Measurements from ENCODE around the gene PCDH12. TPM values are rescaled to one million over a fixed set of nuclear protein-coding genes. Genes with fewer than 3 reads are reported as not detected.

The PCDH12 gene
- total RNA-seq, 1 experiment from 2014 or later, result not detected

DNA sequence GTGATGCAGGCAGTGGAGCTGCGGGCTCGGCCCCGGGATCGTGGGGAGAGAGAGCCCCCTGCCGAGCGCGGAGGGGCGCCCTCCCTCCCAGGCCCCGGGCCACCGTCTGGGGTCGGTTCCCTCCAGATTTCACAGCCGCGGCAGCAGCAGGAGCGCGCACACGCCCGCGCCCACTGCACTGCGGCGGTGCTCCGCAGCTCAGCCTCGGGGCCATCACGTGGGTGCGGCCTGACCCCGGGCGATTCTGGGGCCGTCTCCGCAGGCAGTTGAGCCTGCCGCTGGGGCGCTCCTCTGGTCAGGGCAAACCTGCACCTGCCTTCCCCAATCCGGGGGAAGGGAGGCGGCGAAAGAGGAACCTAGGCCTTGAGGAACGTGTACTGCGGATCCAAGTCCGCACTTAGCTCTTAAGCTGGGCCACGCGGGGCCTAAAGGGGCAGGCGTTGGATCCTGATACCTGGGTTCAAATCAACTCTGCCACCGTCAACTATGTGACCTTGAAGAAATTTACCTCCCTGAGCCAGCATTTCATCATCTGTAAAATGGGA is 43.7 kb downstream of the PCDH12 start:
- Histone ChIP-seq H3K4me1 (ENCODE audit: insufficient read depth, low read length) (peaks cover 2% of the 10 kb centered on the region; the same call in 1 of the 2 replicates), H2BK120ac (ENCODE audit: low read depth, low read length, poor library complexity, severe bottlenecking) (no peak overlapping the region), H3K23me2 (ENCODE audit: insufficient read length, low read depth, low read length, poor library complexity, severe bottlenecking) (peaks cover 4% of the 10 kb centered on the region), H4K91ac (ENCODE audit: insufficient read length, low read depth, low read length) (no peak overlapping the region), H2BK5ac (ENCODE audit: insufficient read length, low read length) (no peak overlapping the region), H2BK12ac (ENCODE audit: insufficient read length, low read depth, low read length) (no peak overlapping the region), H3K23ac (ENCODE audit: insufficient read length, low read depth, low read length) (no peak overlapping the region), H4K8ac (replicated peaks; ENCODE audit: insufficient read length, low read depth, low read length) (no peak overlapping the region), H3K4ac (ENCODE audit: low read depth, low read length) (no peak overlapping the region), H3K27ac (ENCODE audit: insufficient read length, low read depth, low read length) (no peak overlapping the region), H3K14ac (ENCODE audit: insufficient read depth, low read length) (no peak overlapping the region), H3K18ac (ENCODE audit: insufficient read length, low read depth, low read length) (no peak overlapping the region), H4K5ac (ENCODE audit: insufficient read length, low read depth, low read length) (no peak overlapping the region), H3K9me3 (ENCODE audit: control insufficient read depth, low read depth, low read length) (no peaks in the 10 kb centered on the region), H3T11ph (ENCODE audit: low read length) (no peak overlapping the region), H2BK15ac (ENCODE audit: low read depth, low read length) (no peak overlapping the region), H2BK20ac (ENCODE audit: low read depth, low read length, poor library complexity, severe bottlenecking) (no peak overlapping the region), H2AFZ (ENCODE audit: low read length) (no peak overlapping the region), H2AK5ac (ENCODE audit: insufficient read length, low read length) (no peak overlapping the region), H3K79me1 (ENCODE audit: insufficient read depth, low read depth, low read length, poor library complexity, severe bottlenecking) (no peaks in the 10 kb centered on the region), H3K9ac (ENCODE audit: extremely low read depth, insufficient read length, low read length) (no peak overlapping the region), H3K4me2 (ENCODE audit: insufficient read depth, insufficient read length, low read length) (peak overlapping the region; percentile 18), H3K56ac (ENCODE audit: insufficient read length, low read depth, low read length) (no peak overlapping the region), H3K79me2 (ENCODE audit: insufficient read depth, low read length) (no peaks in the 10 kb centered on the region), H3K27me3 (ENCODE audit: insufficient read depth, low read length) (no peaks in the 10 kb centered on the region; the same call in 1 of the 2 replicates), H4K20me1 (ENCODE audit: control insufficient read depth, insufficient read depth, insufficient read length) (no peaks in the 10 kb centered on the region)
- WGBS (ENCODE audit: extremely low coverage, insufficient read length, low lambda C conversion rate), result no CpG with 5 or more reads among the region's 40 CpGs
- Mint-ChIP-seq H3K9me3 (no peaks in the 10 kb centered on the region; a peak in 1 of 5 replicates), H3K27me3 (ENCODE audit: low read depth) (peaks cover 51% of the 10 kb centered on the region), H3K27ac (no peak overlapping the region), H3K4me1 (peaks cover 20 to 24% of the 10 kb centered on the region in 2 experiments), H3K36me3 (ENCODE audit: insufficient read depth in 1 of 3, low read depth in 3 of 3) (no peaks in the 10 kb centered on the region), H3K4me3 (peak overlapping the region; percentile 56 to 67)
- peak; percentile 81 for DNase-seq
- TF ChIP-seq, protein P1, sequence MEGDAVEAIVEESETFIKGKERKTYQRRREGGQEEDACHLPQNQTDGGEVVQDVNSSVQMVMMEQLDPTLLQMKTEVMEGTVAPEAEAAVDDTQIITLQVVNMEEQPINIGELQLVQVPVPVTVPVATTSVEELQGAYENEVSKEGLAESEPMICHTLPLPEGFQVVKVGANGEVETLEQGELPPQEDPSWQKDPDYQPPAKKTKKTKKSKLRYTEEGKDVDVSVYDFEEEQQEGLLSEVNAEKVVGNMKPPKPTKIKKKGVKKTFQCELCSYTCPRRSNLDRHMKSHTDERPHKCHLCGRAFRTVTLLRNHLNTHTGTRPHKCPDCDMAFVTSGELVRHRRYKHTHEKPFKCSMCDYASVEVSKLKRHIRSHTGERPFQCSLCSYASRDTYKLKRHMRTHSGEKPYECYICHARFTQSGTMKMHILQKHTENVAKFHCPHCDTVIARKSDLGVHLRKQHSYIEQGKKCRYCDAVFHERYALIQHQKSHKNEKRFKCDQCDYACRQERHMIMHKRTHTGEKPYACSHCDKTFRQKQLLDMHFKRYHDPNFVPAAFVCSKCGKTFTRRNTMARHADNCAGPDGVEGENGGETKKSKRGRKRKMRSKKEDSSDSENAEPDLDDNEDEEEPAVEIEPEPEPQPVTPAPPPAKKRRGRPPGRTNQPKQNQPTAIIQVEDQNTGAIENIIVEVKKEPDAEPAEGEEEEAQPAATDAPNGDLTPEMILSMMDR (conservative IDR thresholded peaks at IDR 0.05), result peak; percentile 31; the same call in 1 of the 3 replicates
